HUES6 (cell line): ENCODE results near the gene MACROD2.

Source experiments
- H3K27ac ChIP-seq: 2 replicates; pipeline ENCODE4 v1.7.0; 2013; ENCODE audit warnings: low read depth, mild to moderate bottlenecking, low read length, inconsistent platforms
- H3K27me3 ChIP-seq: 2 replicates; pipeline ENCODE4 v1.6.1; 2013; ENCODE audit warnings: low read length; ENCODE audit not compliant: control insufficient read depth, insufficient read depth
- H3K36me3 ChIP-seq: 2 replicates; pipeline ENCODE4 v1.6.1; 2013; ENCODE audit warnings: low read length; ENCODE audit not compliant: control insufficient read depth, insufficient read depth
- H3K4me1 ChIP-seq: 2 replicates; pipeline ENCODE4 v1.6.1; 2013; ENCODE audit warnings: low read length; ENCODE audit not compliant: control insufficient read depth, insufficient read depth
- H3K4me3 ChIP-seq: 2 replicates; pipeline ENCODE4 v1.5.1; 2013; ENCODE audit warnings: low read depth, low read length
- H3K9ac ChIP-seq: one replicate; pipeline ENCODE4 v1.6.1; 2013; ENCODE audit warnings: mild to moderate bottlenecking, low read length
- H3K9me3 ChIP-seq: 2 replicates; pipeline ENCODE4 v1.6.1; 2013; ENCODE audit warnings: low read depth, low read length; ENCODE audit not compliant: control insufficient read depth, insufficient read depth

MACROD2 gene

GRCh38 chr20:15835811-15836210 is 1840.5 kb downstream of the MACROD2 start:
- H3K27me3 ChIP-seq: no peaks in the 10 kb centered on the region
- H3K27ac ChIP-seq: no peak overlapping the region
- H3K36me3 ChIP-seq: no peaks in the 10 kb centered on the region
- H3K4me1 ChIP-seq: no peaks in the 10 kb centered on the region
- no peaks in the 10 kb centered on the region for H3K9me3 ChIP-seq
- no peak overlapping the region for H3K4me3 ChIP-seq
- no peak overlapping the region for H3K9ac ChIP-seq

- Histone ChIP-seq H3K27ac (no peak overlapping the region), H3K9ac (no peak overlapping the region), H3K36me3 (no peaks in the 10 kb centered on the region), H3K9me3 (no peaks in the 10 kb centered on the region), H3K4me3 (no peak overlapping the region), H3K27me3 (no peaks in the 10 kb centered on the region), H3K4me1 (no peaks in the 10 kb centered on the region)
Measured at GRCh38 chr20:15836634-15837033, 1841.3 kb downstream of the MACROD2 start.

- H3K36me3 ChIP-seq: no peaks in the 10 kb centered on the region
- H3K27me3 ChIP-seq: no peaks in the 10 kb centered on the region
- H3K9me3 ChIP-seq: no peaks in the 10 kb centered on the region
- H3K4me1 ChIP-seq: no peaks in the 10 kb centered on the region
- H3K9ac ChIP-seq: no peak overlapping the region
- H3K4me3 ChIP-seq: no peak overlapping the region
- H3K27ac ChIP-seq: no peak overlapping the region
Measured at GRCh38 chr20:15837563-15837962, 1842.2 kb downstream of the MACROD2 start.

- Histone ChIP-seq H3K4me1 (no peaks in the 10 kb centered on the region), H3K4me3 (no peak overlapping the region), H3K36me3 (no peaks in the 10 kb centered on the region), H3K9ac (no peak overlapping the region), H3K27ac (no peak overlapping the region), H3K9me3 (no peaks in the 10 kb centered on the region), H3K27me3 (no peaks in the 10 kb centered on the region)
Measured at GRCh38 chr20:15838466-15838865, 1843.2 kb downstream of the MACROD2 start.

- Histone ChIP-seq H3K9me3 (no peaks in the 10 kb centered on the region), H3K27ac (no peak overlapping the region), H3K36me3 (no peaks in the 10 kb centered on the region), H3K4me1 (no peaks in the 10 kb centered on the region), H3K4me3 (no peak overlapping the region), H3K27me3 (no peaks in the 10 kb centered on the region), H3K9ac (no peak overlapping the region)
Measured at GRCh38 chr20:15840636-15841301, 1845.5 kb downstream of the MACROD2 start.

GRCh38 chr20:15842872-15843271 is 1847.6 kb downstream of the MACROD2 start:
- H3K9me3 ChIP-seq: no peaks in the 10 kb centered on the region
- no peak overlapping the region for H3K27ac ChIP-seq
- no peaks in the 10 kb centered on the region for H3K27me3 ChIP-seq
- no peak overlapping the region for H3K4me3 ChIP-seq
- H3K4me1 ChIP-seq: no peaks in the 10 kb centered on the region
- no peak overlapping the region for H3K9ac ChIP-seq
- H3K36me3 ChIP-seq: no peaks in the 10 kb centered on the region

- H3K4me3 ChIP-seq: no peak overlapping the region
- no peaks in the 10 kb centered on the region for H3K9me3 ChIP-seq
- no peak overlapping the region for H3K9ac ChIP-seq
- H3K27ac ChIP-seq: no peak overlapping the region
- H3K36me3 ChIP-seq: no peaks in the 10 kb centered on the region
- no peaks in the 10 kb centered on the region for H3K27me3 ChIP-seq
- peaks cover 1% of the 10 kb centered on the region for H3K4me1 ChIP-seq
Measured at GRCh38 chr20:15843777-15844176, 1848.5 kb downstream of the MACROD2 start.

- Histone ChIP-seq H3K27ac (no peak overlapping the region), H3K9me3 (no peaks in the 10 kb centered on the region), H3K4me1 (peaks cover 8% of the 10 kb centered on the region), H3K27me3 (no peaks in the 10 kb centered on the region), H3K36me3 (no peaks in the 10 kb centered on the region), H3K9ac (no peak overlapping the region), H3K4me3 (no peak overlapping the region)
Measured at GRCh38 chr20:15847196-15847784, 1852.0 kb downstream of the MACROD2 start.

GRCh38 chr20:15848126-15848525 is 1852.8 kb downstream of the MACROD2 start:
- H3K36me3 ChIP-seq: no peaks in the 10 kb centered on the region
- no peak overlapping the region for H3K27ac ChIP-seq
- peaks cover 8% of the 10 kb centered on the region for H3K4me1 ChIP-seq
- H3K9ac ChIP-seq: no peak overlapping the region
- no peaks in the 10 kb centered on the region for H3K9me3 ChIP-seq
- H3K27me3 ChIP-seq: no peaks in the 10 kb centered on the region
- H3K4me3 ChIP-seq: no peak overlapping the region

GRCh38 chr20:15848995-15849610 is 1853.8 kb downstream of the MACROD2 start:
- no peak overlapping the region for H3K4me3 ChIP-seq
- no peaks in the 10 kb centered on the region for H3K36me3 ChIP-seq
- H3K9ac ChIP-seq: no peak overlapping the region
- peaks cover 8% of the 10 kb centered on the region for H3K4me1 ChIP-seq
- no peak overlapping the region for H3K27ac ChIP-seq
- no peaks in the 10 kb centered on the region for H3K27me3 ChIP-seq
- H3K9me3 ChIP-seq: no peaks in the 10 kb centered on the region

- H3K27me3 ChIP-seq: no peaks in the 10 kb centered on the region
- no peak overlapping the region for H3K9ac ChIP-seq
- H3K9me3 ChIP-seq: no peaks in the 10 kb centered on the region
- H3K4me1 ChIP-seq: peaks cover 8% of the 10 kb centered on the region
- no peak overlapping the region for H3K27ac ChIP-seq
- H3K36me3 ChIP-seq: no peaks in the 10 kb centered on the region
- no peak overlapping the region for H3K4me3 ChIP-seq
Measured at GRCh38 chr20:15851576-15852215, 1856.4 kb downstream of the MACROD2 start.
